K562 (cell line): Measurements from ENCODE around the gene HIVEP3. TPM values are rescaled to one million over a fixed set of nuclear protein-coding genes. Genes with fewer than 3 reads are reported as not detected.

Experiments used
- ATAC-seq: fragments of 200-7000 bp; cut with Tn5 transposase; 3 replicates; pipeline ENCODE4 v1.9.1; 2020; ENCODE audit warnings: moderate library complexity
- BruUV-seq: library from RNA; stranded (reverse); fragments of 400-500 nt; replicated peaks from 2 replicates; lab custom pipeline; 2021; lab: Mats Ljungman, UMichigan
- CTCF ChIA-PET: fragments of 300-600 bp; formaldehyde crosslinking; extraction: SDS; loops from one replicate; lab custom pipeline; 2021; ENCODE audit warnings: low intra/inter-chr PET ratio; lab: Yijun Ruan, JAX
- POLR2A ChIA-PET: fragments of 300-600, 350-650 bp; sonication (Branson Sonifier 250); formaldehyde crosslinking; extraction: SDS; loops from one replicate; lab custom pipeline; 2021; ENCODE audit warnings: antibody characterized with exemption, inconsistent platforms; lab: Yijun Ruan, JAX
- DNase-seq, 4 experiments: peaks; one replicate each; pipeline versions ENCODE4 v3.0.0 to v3.0.0-alpha.2; 2011 to 2018; ENCODE audit warnings: low spot score in 3 of 4, mixed read lengths in 3 of 4; ENCODE audit errors: extremely low read depth in 1 of 4
- FAIRE-seq: peaks from 2 replicates; lab custom pipeline; 2011; peaks lifted over from hg19 to GRCh38; lab: Jason Lieb, UNC
- H2AFZ ChIP-seq: 2 replicates; pipeline ENCODE4 v1.6.0; 2011; ENCODE audit warnings: low read depth, low read length, control low read depth, inconsistent platforms
- H3K27ac ChIP-seq: fragments of 200-600 bp; 3 replicates; pipeline ENCODE4 v1.8.0; 2011; ENCODE audit warnings: low read depth, mild to moderate bottlenecking, control low read depth, inconsistent platforms, low read length, moderate library complexity, mixed read lengths; ENCODE audit errors: extremely low read depth
- H3K27me3 ChIP-seq, 2 experiments: fragments of 300-600 bp in 1 of 2; 2 replicates in 1 of 2; 3 replicates in 1 of 2; pipeline versions ENCODE4 v1.6.0 to v1.8.0; 2011; ENCODE audit warnings: inconsistent platforms in 2 of 2, low read length in 2 of 2, mild to moderate bottlenecking in 1 of 2, mixed read lengths in 1 of 2, moderate library complexity in 1 of 2; ENCODE audit not compliant: control insufficient read depth in 2 of 2, insufficient read depth in 2 of 2
- H3K36me3 ChIP-seq: fragments of 300-600 bp; 3 replicates; pipeline ENCODE4 v1.8.0; 2011; ENCODE audit warnings: mild to moderate bottlenecking, low read length, inconsistent platforms; ENCODE audit not compliant: control insufficient read depth, insufficient read depth
- H3K4me1 ChIP-seq, 2 experiments: fragments of 200-600 bp in 1 of 2; replicated peaks in 1 of 2; 2 replicates in 1 of 2; 3 replicates in 1 of 2; pipeline versions ENCODE4 v1.5.1 to v1.8.0; 2011; ENCODE audit warnings: inconsistent platforms in 2 of 2, low read length in 2 of 2, mild to moderate bottlenecking in 1 of 2, mixed read lengths in 1 of 2, moderate library complexity in 1 of 2; ENCODE audit not compliant: control insufficient read depth in 2 of 2, insufficient read depth in 2 of 2
- H3K4me2 ChIP-seq: 2 replicates; pipeline ENCODE4 v1.6.1; 2011; ENCODE audit warnings: low read length, control low read depth, inconsistent platforms, mixed read lengths; ENCODE audit not compliant: insufficient read depth
- H3K4me3 ChIP-seq: fragments of 200-600 bp; sonication (generic), shearing (Covaris generic); 2 replicates; pipeline ENCODE4 v1.5.1; 2016; ENCODE audit warnings: control low read depth, inconsistent platforms
- H3K79me2 ChIP-seq: fragments of 200-600 bp; 3 replicates; pipeline ENCODE4 v1.8.0; 2011; ENCODE audit warnings: low read length, inconsistent platforms; ENCODE audit not compliant: control insufficient read depth, insufficient read depth
- H3K9ac ChIP-seq, 2 experiments: 2 replicates each; pipeline versions ENCODE4 v1.6.0 to v1.6.1; 2011; ENCODE audit warnings: low read depth in 2 of 2, low read length in 2 of 2, control low read depth in 1 of 2, inconsistent platforms in 1 of 2, mild to moderate bottlenecking in 1 of 2, mixed read lengths in 1 of 2; ENCODE audit not compliant: insufficient read depth in 1 of 2
- H3K9me1 ChIP-seq: one replicate; pipeline ENCODE4 v1.6.0; 2011; ENCODE audit warnings: inconsistent platforms, mild to moderate bottlenecking, low read length, moderate library complexity; ENCODE audit not compliant: control insufficient read depth, insufficient read depth
- H3K9me3 ChIP-seq: replicated peaks from 2 replicates; pipeline ENCODE4 v1.5.1; 2011; ENCODE audit warnings: low read depth, low read length, inconsistent platforms; ENCODE audit not compliant: control insufficient read depth, insufficient read depth
- H4K20me1 ChIP-seq: replicated peaks from 2 replicates; pipeline ENCODE4 v1.6.1; 2011; ENCODE audit warnings: low read length, inconsistent platforms, mixed read lengths; ENCODE audit not compliant: control insufficient read depth, insufficient read depth
- ARHGAP35 ChIP-seq: fragments of 450-650 bp; IDR thresholded peaks from 2 replicates; pipeline ENCODE4 v1.6.1; 2018; ENCODE audit not compliant: partially characterized antibody
- KLF10 ChIP-seq: fragments of 250-450 bp; sonication (Bioruptor Pico); IDR thresholded peaks from 2 replicates; pipeline ENCODE4 v1.6.1; 2021; ENCODE audit warnings: matching md5 sums
- MAFG ChIP-seq: fragments of 450-650 bp; conservative IDR thresholded peaks from 2 replicates; pipeline ENCODE4 v1.6.1; 2016; ENCODE audit warnings: missing genetic modification characterization, missing compliant biosample characterization
- MYC ChIP-seq, 2 experiments: fragments of 250-450 bp in 1 of 2; sonication (Bioruptor Pico) in 1 of 2; IDR thresholded peaks; 2 replicates each; pipeline versions ENCODE4 v1.5.1 to v1.6.1; 2012 to 2021; ENCODE audit warnings: low read depth in 2 of 2, borderline replicate concordance in 1 of 2, improper control_type of control experiment in 1 of 2, low read length in 1 of 2, mild to moderate bottlenecking in 1 of 2, moderate library complexity in 1 of 2
- PHF20 ChIP-seq: fragments of 450-650 bp; IDR thresholded peaks from 2 replicates; pipeline ENCODE4 v1.6.1; 2018; ENCODE audit not compliant: partially characterized antibody
- TRIM28 ChIP-seq: fragments of 450-650 bp; IDR thresholded peaks from 2 replicates; pipeline ENCODE4 v1.6.1; 2017
- U2AF2 ChIP-seq: fragments of 200-400 bp; formaldehyde crosslinking; optimal IDR thresholded peaks from 2 replicates; pipeline ENCODE3; 2017; ENCODE audit warnings: low read depth, mild to moderate bottlenecking, low read length
- ZNF174 ChIP-seq: fragments of 250-450 bp; sonication (Bioruptor Pico); IDR thresholded peaks from 2 replicates; pipeline ENCODE4 v1.4.0; 2020; ENCODE audit warnings: mild to moderate bottlenecking
- ZNF316 ChIP-seq: fragments of 450-650 bp; IDR thresholded peaks from 2 replicates; pipeline ENCODE4 v1.6.1; 2016
- ZNF766 ChIP-seq: fragments of 200-800 bp; sonication (Bioruptor generic); conservative IDR thresholded peaks from 2 replicates; pipeline ENCODE4 v1.6.1; 2016; ENCODE audit warnings: missing genetic modification characterization, missing compliant biosample characterization
- ZSCAN32 ChIP-seq: fragments of 450-650 bp; formaldehyde crosslinking; IDR thresholded peaks from 2 replicates; pipeline ENCODE4 v1.4.0; 2020; ENCODE audit warnings: mild to moderate bottlenecking, moderate library complexity
- WGBS: fragments of 100-300 bp; shearing (Covaris generic); methylation state at CpG from one replicate; pipeline ENCODE4 v1.1.6; 2016; ENCODE audit warnings: low coverage, mixed read lengths; ENCODE audit not compliant: insufficient coverage; ENCODE audit errors: missing lambda C conversion rate; 5-methylcytosine and 5-hydroxymethylcytosine counted together
- in situ Hi-C: fragments of 300-500 bp; cut with MboI; formaldehyde crosslinking; loops from 4 replicates; pipeline ENCODE4 v1.15.0; 2018; ENCODE audit warnings: inconsistent platforms, mixed read lengths
- intact Hi-C: fragments of 100-400 bp; cut with micrococcal nuclease; formaldehyde crosslinking; loops from 2 replicates; pipeline ENCODE4 v1.14.2; 2022
- polyA plus RNA-seq, 8 experiments: library from polyadenylated mRNA; depleted of rRNA in 4 of 8; stranded (reverse) in 5 of 8; unstranded in 3 of 8; fragments of >200 nt; fragmentation: Nextera tagmentation in 2 of 8; fragmentation: Illumina TruSeq in 1 of 8; extraction: Ambion mirVana in 2 of 8; extraction: Trizol in 1 of 8; gene quantifications; 2 replicates each; pipeline versions ENCODE4 v1.2.1 to v1.2.3, GENCODE V29; 2011 to 2014; ENCODE audit warnings: inconsistent platforms in 1 of 8, missing spikeins in 1 of 8
- total RNA-seq, 7 experiments: library from RNA; depleted of rRNA in 6 of 7; stranded (reverse); fragments of >200 nt in 6 of 7; fragmentation: Illumina TruSeq in 2 of 7; extraction: Trizol in 2 of 7; gene quantifications; 2 replicates each; pipeline versions ENCODE4 v1.2.1 to v1.2.3, GENCODE V29; 2011 to 2021; ENCODE audit warnings: low replicate concordance in 1 of 7
- TF ChIP-seq, protein P1 (sequence below): fragments of 250-450 bp; sonication (Bioruptor Pico); IDR thresholded peaks from 2 replicates; pipeline ENCODE4 v1.4.0; 2020; ENCODE audit warnings: mild to moderate bottlenecking, moderate library complexity

HIVEP3 gene
- total and polyA plus RNA-seq, 9 of the 15 experiments (the other 6 are each of a cell fraction or from before 2014, with no cell fraction given), result 0.09 to 0.58 (median 0.34) TPM; not detected in 1

DNA sequence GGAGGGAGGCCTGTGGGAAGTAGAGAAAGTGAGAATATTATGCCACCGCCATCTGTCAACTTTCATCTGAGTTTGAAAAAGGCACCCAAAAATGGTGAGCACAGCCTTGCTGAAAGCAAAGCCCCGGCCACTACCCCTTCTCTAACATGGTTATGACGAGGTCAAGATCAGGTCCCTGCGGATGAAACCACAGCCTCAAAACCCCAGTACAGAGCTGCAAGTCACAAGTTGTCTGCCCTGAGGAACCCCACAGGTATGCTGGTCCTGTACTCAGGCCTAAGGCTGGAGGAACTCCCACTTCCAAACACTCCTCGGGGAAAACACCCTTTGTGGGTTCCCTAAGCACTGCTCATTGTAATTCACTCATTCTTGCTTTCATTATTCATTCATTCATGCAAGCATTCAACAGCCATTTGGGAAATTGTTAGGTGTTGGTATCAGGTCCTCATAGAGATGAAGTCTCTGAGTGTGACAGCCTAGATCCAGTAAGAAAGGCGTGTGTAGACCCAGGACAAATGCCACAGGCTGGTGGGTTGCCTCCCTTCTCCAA is 217.7 kb downstream of the HIVEP3 start (continued):
- TF ChIP-seq, protein P1, sequence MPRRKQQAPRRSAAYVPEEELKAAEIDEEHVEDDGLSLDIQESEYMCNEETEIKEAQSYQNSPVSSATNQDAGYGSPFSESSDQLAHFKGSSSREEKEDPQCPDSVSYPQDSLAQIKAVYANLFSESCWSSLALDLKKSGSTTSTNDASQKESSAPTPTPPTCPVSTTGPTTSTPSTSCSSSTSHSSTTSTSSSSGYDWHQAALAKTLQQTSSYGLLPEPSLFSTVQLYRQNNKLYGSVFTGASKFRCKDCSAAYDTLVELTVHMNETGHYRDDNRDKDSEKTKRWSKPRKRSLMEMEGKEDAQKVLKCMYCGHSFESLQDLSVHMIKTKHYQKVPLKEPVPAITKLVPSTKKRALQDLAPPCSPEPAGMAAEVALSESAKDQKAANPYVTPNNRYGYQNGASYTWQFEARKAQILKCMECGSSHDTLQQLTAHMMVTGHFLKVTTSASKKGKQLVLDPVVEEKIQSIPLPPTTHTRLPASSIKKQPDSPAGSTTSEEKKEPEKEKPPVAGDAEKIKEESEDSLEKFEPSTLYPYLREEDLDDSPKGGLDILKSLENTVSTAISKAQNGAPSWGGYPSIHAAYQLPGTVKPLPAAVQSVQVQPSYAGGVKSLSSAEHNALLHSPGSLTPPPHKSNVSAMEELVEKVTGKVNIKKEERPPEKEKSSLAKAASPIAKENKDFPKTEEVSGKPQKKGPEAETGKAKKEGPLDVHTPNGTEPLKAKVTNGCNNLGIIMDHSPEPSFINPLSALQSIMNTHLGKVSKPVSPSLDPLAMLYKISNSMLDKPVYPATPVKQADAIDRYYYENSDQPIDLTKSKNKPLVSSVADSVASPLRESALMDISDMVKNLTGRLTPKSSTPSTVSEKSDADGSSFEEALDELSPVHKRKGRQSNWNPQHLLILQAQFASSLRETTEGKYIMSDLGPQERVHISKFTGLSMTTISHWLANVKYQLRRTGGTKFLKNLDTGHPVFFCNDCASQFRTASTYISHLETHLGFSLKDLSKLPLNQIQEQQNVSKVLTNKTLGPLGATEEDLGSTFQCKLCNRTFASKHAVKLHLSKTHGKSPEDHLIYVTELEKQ (CRISPR knock-in tag), result no peak
- TF ChIP-seq TRIM28 (no peak), ZNF316 (no peak), U2AF2 (no peak), ZSCAN32 (CRISPR knock-in tag) (no peak)
- TF ChIP-seq, all 486 proteins: peak for 0

DNA sequence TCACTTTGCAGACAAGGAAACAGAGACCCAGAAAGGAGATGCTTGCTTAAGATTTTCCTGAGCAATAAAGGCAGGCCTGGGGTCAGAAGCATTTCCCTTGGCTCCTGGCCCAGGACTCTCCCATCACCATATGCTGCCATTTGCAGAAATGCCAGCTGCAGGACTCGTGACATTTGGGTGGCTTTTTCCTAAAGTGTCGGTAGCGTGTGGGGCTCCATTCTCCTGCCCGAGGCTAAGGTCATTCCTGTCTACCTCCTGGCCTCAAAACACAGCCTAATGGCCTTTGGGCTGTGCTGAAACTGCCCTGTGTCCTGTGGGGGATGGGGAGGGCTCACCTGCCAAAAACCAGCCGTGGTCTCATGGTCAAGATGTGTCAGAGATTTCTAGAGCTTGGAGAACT is 218.1 kb downstream of the HIVEP3 start:
- no peaks in the 10 kb centered on the region for H3K36me3 ChIP-seq
- no peak overlapping the region for H3K4me3 ChIP-seq
- no peaks in the 10 kb centered on the region; the same call in 1 of the 2 replicates for H4K20me1 ChIP-seq
- H3K9ac ChIP-seq, result no peak overlapping the region
- H3K4me1 ChIP-seq, result no peaks in the 10 kb centered on the region
- BruUV-seq, result no TSS peak
- no peaks in the 10 kb centered on the region for H3K9me3 ChIP-seq
- no peak overlapping the region for H3K4me2 ChIP-seq
- DNase-seq (no peak), ATAC-seq (no peak), FAIRE-seq (no peak)
- H3K79me2 ChIP-seq, result no peaks in the 10 kb centered on the region
- no peak overlapping the region for H3K27ac ChIP-seq
- H3K9me1 ChIP-seq, result no peaks in the 10 kb centered on the region
- ChIA-PET CTCF (no interaction called here), POLR2A (no interaction called here)
- in situ Hi-C loops (no loop called here), intact Hi-C loops (no loop called here)
- TF ChIP-seq MAFG (tag), result no peak
- no peak for TF ChIP-seq ZNF174 (CRISPR knock-in tag)
- no peak for TF ChIP-seq MYC (IDR thresholded peaks at IDR 0.05; ENCODE audit: low read depth, low read length)
- no peak for TF ChIP-seq MYC (CRISPR knock-in tag; IDR thresholded peaks at IDR 0.05; ENCODE audit: borderline replicate concordance, low read depth)
- no peak for TF ChIP-seq ZNF766 (CRISPR knock-in tag)
- no peak for TF ChIP-seq KLF10 (CRISPR knock-in tag)
- no peak for TF ChIP-seq ARHGAP35
- TF ChIP-seq PHF20, result no peak
- 0% methylated on average over 5 of the region's 5 CpGs for WGBS
- H2AFZ ChIP-seq, result no peak overlapping the region
- H3K27me3 ChIP-seq, result peaks cover 12 to 56% of the 10 kb centered on the region in 2 experiments; a peak in 4 of 5 replicates
